Adrenal gland (tissue), 12 donors: ENCODE measurements around the gene WBP2NL. TPM values are rescaled to one million over a fixed set of nuclear protein-coding genes. Genes with fewer than 3 reads are reported as not detected.

Experiments used
- DNase-seq, 7 donors: peaks; one replicate each; pipeline ENCODE4 v3.0.0-alpha.2; 2019 to 2020
- H3K27ac ChIP-seq, 5 donors: fragments of 200-600 bp; sonication (generic) in 4 of 5; 1 replicate in 3 of 5; 2 replicates in 2 of 5; pipeline versions ENCODE4 v1.5.1 to v1.8.0; 2016 to 2020; ENCODE audit warnings: mild to moderate bottlenecking in 1 of 5
- H3K27me3 ChIP-seq: fragments of 200-600 bp; 2 replicates; pipeline ENCODE4 v1.8.0; 2021
- H3K36me3 ChIP-seq, 2 donors: fragments of 200-600 bp; replicated peaks in 1 of 2; 1 replicate in 1 of 2; 2 replicates in 1 of 2; pipeline versions ENCODE4 v1.5.1 to v1.8.0; 2018 to 2022
- H3K4me1 ChIP-seq, 2 donors: fragments of 200-600 bp; replicated peaks in 1 of 2; 1 replicate in 1 of 2; 2 replicates in 1 of 2; pipeline versions ENCODE4 v1.5.1 to v1.8.0; 2018 to 2021
- H3K4me3 ChIP-seq, 4 donors: fragments of 200-600 bp; sonication (generic) in 3 of 4; one replicate each; pipeline ENCODE4 v1.5.1; 2016 to 2018
- H3K9me3 ChIP-seq, 3 donors: fragments of 200-600 bp; sonication (generic) in 1 of 3; replicated peaks in 1 of 3; 1 replicate in 2 of 3; 2 replicates in 1 of 3; pipeline versions ENCODE4 v1.5.1 to v1.8.0; 2016 to 2021
- POLR2A ChIP-seq, 2 donors: fragments of 450-650 bp; IDR thresholded peaks; one replicate each; pipeline ENCODE4 v1.6.1; 2017; ENCODE audit warnings: antibody characterized with exemption in 2 of 2, mild to moderate bottlenecking in 2 of 2, moderate library complexity in 1 of 2
- WGBS, 4 donors: extraction: QIAGEN DNeasy Blood & Tissue Kit in 2 of 4; methylation state at CpG; one replicate each; pipeline versions ENCODE4 v1.1.5 to v1.1.7; 2013 to 2017; 5-methylcytosine and 5-hydroxymethylcytosine counted together
- intact Hi-C, 2 donors: fragments of 100-400 bp; cut with DNase I; formaldehyde crosslinking; loops; one replicate each; pipeline versions ENCODE4 v1.14.1 to v1.15.0; 2022 to 2023
- polyA plus RNA-seq, 3 donors: library from polyadenylated mRNA; stranded (reverse); fragments of 200-250 nt in 2 of 3; fragments of 350-450 nt in 1 of 3; fragmentation: Illumina TruSeq in 1 of 3; extraction: RNeasy Lipid Tissue Mini Kit (QIAGEN cat#74804) in 1 of 3; gene quantifications; one replicate each; pipeline ENCODE4 v1.2.3, GENCODE V29; 2013 to 2014
- total RNA-seq, 9 donors: library from RNA; depleted of rRNA in 4 of 9; stranded (reverse); fragments of >200 nt in 4 of 9; fragments of 120-200 nt in 1 of 9; fragmentation: NEBNext Ultra II Directional in 1 of 9; extraction: Animal tissue kit (Norgen Biotek cat#: 25700) in 1 of 9; gene quantifications; one replicate each; pipeline versions ENCODE4 v1.1.0 to v1.2.4, GENCODE V29; 2013 to 2023
- TF ChIP-seq, protein P1 (sequence below), 6 experiments: fragments of 450-650 bp in 4 of 6; fragments of 200-600 bp in 2 of 6; sonication (generic) in 1 of 6; IDR thresholded peaks; 1 replicate in 5 of 6; 2 replicates in 1 of 6; pipeline versions ENCODE4 v1.5.1 to v1.8.0; 2016 to 2021; ENCODE audit warnings: antibody characterized with exemption in 6 of 6, mild to moderate bottlenecking in 2 of 6, moderate library complexity in 1 of 6
- donor health status: healthy with polysubstance abuse.
- donor health status: Bipolar disorder and iron deficiency.
- donor health status: DM: yes; HTN: yes; CAD: no.
- donor health status: DM: no; HTN: no; CAD: no.
- donor health status: DM: no; HTN: no; CAD: no.
- donor health status: DM: yes; HTN: yes; CAD: no.

The WBP2NL gene
- total and polyA plus RNA-seq, 12 donors: 0.35 to 2.0 (median 0.62) TPM; not detected in 1

DNA sequence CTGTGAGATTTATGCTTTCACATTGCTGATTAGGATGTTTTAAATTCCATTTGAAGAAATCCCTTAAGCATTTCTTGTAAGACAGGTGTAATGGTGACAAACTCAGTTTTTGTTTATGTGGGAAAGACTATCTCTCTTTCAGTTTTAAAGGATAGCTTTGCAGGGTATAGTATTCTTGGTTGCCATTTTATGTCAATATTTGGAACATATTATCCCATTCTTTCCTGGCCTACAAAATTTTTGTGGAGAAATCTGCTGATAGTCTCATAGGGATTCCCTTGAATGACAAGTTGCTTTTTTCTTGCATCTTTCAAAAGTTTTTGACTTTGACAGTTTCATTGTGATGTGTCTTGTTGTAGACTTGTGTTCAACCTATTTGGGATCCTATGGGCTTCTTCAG, 43.2 kb downstream of the WBP2NL start:
- Histone ChIP-seq H3K9me3 (peaks cover 0 to 4% (median 0%) of the 10 kb centered on the region in 3 donors), H3K27me3 (no peaks in the 10 kb centered on the region), H3K36me3 (no peaks in the 10 kb centered on the region), H3K4me1 (no peaks in the 10 kb centered on the region), H3K4me3 (no peak overlapping the region), H3K27ac (no peak overlapping the region)
- intact Hi-C loops: no loop called here
- no peak for TF ChIP-seq POLR2A (IDR thresholded peaks at IDR 0.05)
- TF ChIP-seq, protein P1, sequence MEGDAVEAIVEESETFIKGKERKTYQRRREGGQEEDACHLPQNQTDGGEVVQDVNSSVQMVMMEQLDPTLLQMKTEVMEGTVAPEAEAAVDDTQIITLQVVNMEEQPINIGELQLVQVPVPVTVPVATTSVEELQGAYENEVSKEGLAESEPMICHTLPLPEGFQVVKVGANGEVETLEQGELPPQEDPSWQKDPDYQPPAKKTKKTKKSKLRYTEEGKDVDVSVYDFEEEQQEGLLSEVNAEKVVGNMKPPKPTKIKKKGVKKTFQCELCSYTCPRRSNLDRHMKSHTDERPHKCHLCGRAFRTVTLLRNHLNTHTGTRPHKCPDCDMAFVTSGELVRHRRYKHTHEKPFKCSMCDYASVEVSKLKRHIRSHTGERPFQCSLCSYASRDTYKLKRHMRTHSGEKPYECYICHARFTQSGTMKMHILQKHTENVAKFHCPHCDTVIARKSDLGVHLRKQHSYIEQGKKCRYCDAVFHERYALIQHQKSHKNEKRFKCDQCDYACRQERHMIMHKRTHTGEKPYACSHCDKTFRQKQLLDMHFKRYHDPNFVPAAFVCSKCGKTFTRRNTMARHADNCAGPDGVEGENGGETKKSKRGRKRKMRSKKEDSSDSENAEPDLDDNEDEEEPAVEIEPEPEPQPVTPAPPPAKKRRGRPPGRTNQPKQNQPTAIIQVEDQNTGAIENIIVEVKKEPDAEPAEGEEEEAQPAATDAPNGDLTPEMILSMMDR (IDR thresholded peaks at IDR 0.05): no peak
- no peak for DNase-seq

- TF ChIP-seq, protein P1 (IDR thresholded peaks at IDR 0.05): no peak
- TF ChIP-seq POLR2A (IDR thresholded peaks at IDR 0.05): no peak
- WGBS, 4 donors: 66 to 80% (median 74%) methylated on average over 2 of the region's 2 CpGs
Observed at GRCh38 chr22:42050641-42051180, 52.1 kb downstream of the WBP2NL start.

GRCh38 chr22:42052765-42053164, 54.2 kb downstream of the WBP2NL start:
- H3K9me3 ChIP-seq: no peaks in the 10 kb centered on the region
- TF ChIP-seq, protein P1 (IDR thresholded peaks at IDR 0.05): no peak
- TF ChIP-seq POLR2A (IDR thresholded peaks at IDR 0.05): no peak
- H3K36me3 ChIP-seq: no peaks in the 10 kb centered on the region
- intact Hi-C loops: no loop called here
- H3K27me3 ChIP-seq: no peaks in the 10 kb centered on the region
- DNase-seq: no peak
- H3K4me3 ChIP-seq: no peak overlapping the region
- no peak overlapping the region for H3K27ac ChIP-seq
- WGBS, 4 donors: 88 to 97% (median 90%) methylated on average over 3 of the region's 3 CpGs
- H3K4me1 ChIP-seq: no peaks in the 10 kb centered on the region

More at GRCh38 chr22:42050641-42051180, 52.1 kb downstream of the WBP2NL start:
- intact Hi-C loops: no loop called here
- Histone ChIP-seq H3K36me3 (no peaks in the 10 kb centered on the region), H3K27me3 (no peaks in the 10 kb centered on the region), H3K27ac (no peak overlapping the region), H3K9me3 (no peaks in the 10 kb centered on the region), H3K4me1 (no peaks in the 10 kb centered on the region), H3K4me3 (no peak overlapping the region)
- no peak for DNase-seq

DNA sequence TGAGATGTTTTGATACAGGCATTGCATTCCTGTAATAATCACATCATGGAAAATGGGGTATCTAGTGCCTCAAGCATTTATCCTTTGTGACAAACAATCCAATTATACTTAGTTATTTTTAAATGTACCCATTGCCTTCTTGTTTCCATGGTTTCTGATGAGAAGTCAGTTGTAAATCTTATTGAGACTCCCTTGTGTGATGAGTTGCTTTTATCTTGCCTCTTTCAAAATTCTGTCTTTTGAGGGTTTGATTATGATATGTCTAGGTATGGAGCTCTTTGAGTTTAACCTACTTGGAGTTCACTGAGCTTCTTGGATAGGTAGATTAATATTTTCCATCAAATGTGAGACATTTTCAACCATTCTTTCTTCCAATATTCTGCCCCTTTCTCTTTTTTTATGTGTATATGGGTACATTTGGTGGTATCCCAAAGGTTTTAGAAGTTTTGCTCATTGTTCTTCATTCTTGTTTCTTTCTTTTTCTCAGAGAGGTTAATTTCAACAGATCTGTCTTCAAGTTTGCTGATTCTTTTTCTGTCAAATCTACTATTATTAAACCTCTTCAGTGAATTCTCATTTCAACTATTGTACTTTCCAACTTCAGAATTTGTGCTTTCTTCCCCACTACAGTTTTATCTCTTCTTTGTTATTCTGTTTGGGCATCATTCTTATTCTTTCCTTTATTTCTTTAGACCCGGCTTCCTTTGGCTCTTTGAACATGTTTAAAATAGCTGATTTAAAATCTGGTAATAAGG, 58.3 kb downstream of the WBP2NL start:
- intact Hi-C loops: no loop called here
- TF ChIP-seq POLR2A (IDR thresholded peaks at IDR 0.05): no peak
- TF ChIP-seq, protein P1 (IDR thresholded peaks at IDR 0.05): no peak
- Histone ChIP-seq H3K4me3 (no peak overlapping the region), H3K9me3 (no peaks in the 10 kb centered on the region), H3K36me3 (peaks cover 0 to 25% of the 10 kb centered on the region in 2 donors), H3K27me3 (no peaks in the 10 kb centered on the region), H3K27ac (no peak overlapping the region), H3K4me1 (no peaks in the 10 kb centered on the region)
- 96 to 100% (median 97%) methylated on average over 1 of the region's 1 CpG for WGBS, 4 donors
- no peak for DNase-seq
